GM23338 (cell line): ENCODE data around the gene GUCY1A2. TPM values are rescaled to one million over a fixed set of nuclear protein-coding genes. Genes with fewer than 3 reads are reported as not detected.

Source experiments
- ATAC-seq: fragments of 200-7000 bp; cut with Tn5 transposase; 3 replicates; pipeline ENCODE4 v1.9.1; 2020
- DNase-seq: peaks from one replicate; pipeline ENCODE4 v3.0.0-alpha.2; 2015; ENCODE audit warnings: low spot score
- H2AFZ ChIP-seq: fragments of 200-600 bp; sonication (generic); 2 replicates; pipeline ENCODE4 v1.8.0; 2016; ENCODE audit warnings: antibody characterized with exemption, mild to moderate bottlenecking, moderate library complexity
- H3F3A ChIP-seq: fragments of 200-600 bp; sonication (generic); replicated peaks from 2 replicates; pipeline ENCODE4 v1.8.0; 2017; ENCODE audit warnings: antibody characterized with exemption, mixed run types, low read depth
- H3K27ac ChIP-seq: fragments of 200-600 bp; sonication (generic); 2 replicates; pipeline ENCODE4 v1.6.1; 2016; ENCODE audit warnings: low read depth
- H3K27me3 ChIP-seq: fragments of 200-600 bp; sonication (generic); 2 replicates; pipeline ENCODE4 v1.8.0; 2016; ENCODE audit warnings: mild to moderate bottlenecking, mixed run types, moderate library complexity; ENCODE audit not compliant: insufficient read depth
- H3K36me3 ChIP-seq: fragments of 200-600 bp; sonication (generic); 2 replicates; pipeline ENCODE4 v1.8.0; 2016; ENCODE audit warnings: mild to moderate bottlenecking; ENCODE audit not compliant: insufficient read depth
- H3K4me1 ChIP-seq: fragments of 200-600 bp; sonication (generic); 2 replicates; pipeline ENCODE4 v1.8.0; 2016; ENCODE audit warnings: mild to moderate bottlenecking, moderate library complexity; ENCODE audit not compliant: insufficient read depth
- H3K4me2 ChIP-seq: fragments of 200-600 bp; sonication (generic); 2 replicates; pipeline ENCODE4 v1.7.1; 2017; ENCODE audit warnings: mixed run types
- H3K4me3 ChIP-seq: fragments of 200-600 bp; sonication (generic); 2 replicates; pipeline ENCODE4 v1.6.1; 2016; ENCODE audit warnings: mixed run types
- H3K79me2 ChIP-seq: fragments of 200-600 bp; sonication (generic); replicated peaks from 2 replicates; pipeline ENCODE4 v1.8.0; 2017; ENCODE audit warnings: mild to moderate bottlenecking; ENCODE audit not compliant: insufficient read depth
- H3K9me2 ChIP-seq: fragments of 200-600 bp; sonication (generic); 2 replicates; pipeline ENCODE4 v1.8.0; 2017; ENCODE audit not compliant: insufficient read depth
- H4K20me1 ChIP-seq: fragments of 200-600 bp; sonication (generic); replicated peaks from 2 replicates; pipeline ENCODE4 v1.8.0; 2017; ENCODE audit warnings: mild to moderate bottlenecking; ENCODE audit not compliant: insufficient read depth
- H3K27ac Mint-ChIP-seq: 2 replicates; pipeline ENCODE4 v1.8.0; 2020; ENCODE audit warnings: inconsistent platforms, mild to moderate bottlenecking, moderate library complexity, mixed read lengths
- H3K27me3 Mint-ChIP-seq: 3 replicates; pipeline ENCODE4 v1.8.0; 2022; ENCODE audit warnings: low read depth, mild to moderate bottlenecking, moderate library complexity, mixed read lengths, inconsistent platforms; ENCODE audit not compliant: insufficient read depth, poor library complexity
- H3K36me3 Mint-ChIP-seq: 3 replicates; pipeline ENCODE4 v1.8.0; 2021; ENCODE audit warnings: low read depth, mild to moderate bottlenecking, inconsistent platforms, moderate library complexity, mixed read lengths
- H3K4me1 Mint-ChIP-seq: 3 replicates; pipeline ENCODE4 v1.8.0; 2020; ENCODE audit warnings: mild to moderate bottlenecking, inconsistent platforms, mixed read lengths
- H3K4me3 Mint-ChIP-seq: 3 replicates; pipeline ENCODE4 v1.8.0; 2021; ENCODE audit warnings: moderate library complexity, mild to moderate bottlenecking, inconsistent platforms, mixed read lengths
- H3K9me3 Mint-ChIP-seq: 3 replicates; pipeline ENCODE4 v1.8.0; 2020; ENCODE audit warnings: moderate library complexity, mild to moderate bottlenecking, inconsistent platforms, mixed read lengths
- CREB1 ChIP-seq: fragments of 250-450 bp; sonication (Bioruptor Pico); IDR thresholded peaks from 2 replicates; pipeline ENCODE4 v1.5.0; 2020; ENCODE audit warnings: low read depth, mild to moderate bottlenecking, moderate library complexity
- ETS1 ChIP-seq: IDR thresholded peaks from 2 replicates; pipeline ENCODE4 v1.6.1; 2016; ENCODE audit warnings: antibody characterized with exemption
- EZH2 ChIP-seq: fragments of 200-600 bp; sonication (generic); IDR thresholded peaks from one replicate; pipeline ENCODE4 v1.8.0; 2017; ENCODE audit warnings: antibody characterized with exemption, mild to moderate bottlenecking, low read depth; ENCODE audit not compliant: unreplicated experiment
- EZH2phosphoT487 ChIP-seq: fragments of 200-600 bp; sonication (generic); IDR thresholded peaks from one replicate; pipeline ENCODE4 v1.8.1; 2018; ENCODE audit warnings: antibody characterized with exemption; ENCODE audit not compliant: unreplicated experiment
- JUNB ChIP-seq: IDR thresholded peaks from one replicate; pipeline ENCODE4 v1.6.1; 2016; ENCODE audit warnings: antibody characterized with exemption; ENCODE audit not compliant: unreplicated experiment
- NANOG ChIP-seq: IDR thresholded peaks from 2 replicates; pipeline ENCODE4 v1.6.1; 2016; ENCODE audit warnings: antibody characterized with exemption, borderline replicate concordance
- POLR2AphosphoS5 ChIP-seq: IDR thresholded peaks from 2 replicates; pipeline ENCODE4 v1.6.1; 2016; ENCODE audit warnings: antibody characterized with exemption, low read depth
- STAT1 ChIP-seq: IDR thresholded peaks from one replicate; pipeline ENCODE4 v1.6.1; 2016; ENCODE audit warnings: antibody characterized with exemption; ENCODE audit not compliant: unreplicated experiment
- ZNF114 ChIP-seq: fragments of 250-450 bp; sonication (Bioruptor Pico); IDR thresholded peaks from 2 replicates; pipeline ENCODE4 v1.5.0; 2020; ENCODE audit warnings: mild to moderate bottlenecking, moderate library complexity
- ZNF331 ChIP-seq: fragments of 250-450 bp; sonication (Bioruptor Pico); IDR thresholded peaks from 2 replicates; pipeline ENCODE4 v1.5.0; 2020; ENCODE audit warnings: low read depth, mild to moderate bottlenecking, moderate library complexity
- ZNF462 ChIP-seq: fragments of 250-450 bp; sonication (Bioruptor Pico); IDR thresholded peaks from 2 replicates; pipeline ENCODE4 v1.5.0; 2020; ENCODE audit warnings: mild to moderate bottlenecking, moderate library complexity
- polyA plus RNA-seq: library from polyadenylated mRNA; unstranded; fragments of >200 nt; fragmentation: Nextera tagmentation; extraction: Ambion mirVana; gene quantifications from 2 replicates; pipeline ENCODE4 v1.2.1, GENCODE V29; 2016
- total RNA-seq: library from RNA; depleted of rRNA; stranded (reverse); fragments of >200 nt; shearing (Covaris generic); gene quantifications from 2 replicates; pipeline ENCODE4 v1.2.3, GENCODE V29; 2014
- TF ChIP-seq, protein P1 (sequence below): IDR thresholded peaks from one replicate; pipeline ENCODE4 v1.6.1; 2018; ENCODE audit warnings: antibody characterized with exemption; ENCODE audit not compliant: unreplicated experiment

GUCY1A2 gene
- total and polyA plus RNA-seq, 2 experiments from 2014 or later, result 0.36 to 1.4 TPM

GRCh38 chr11:106854429-106854828, 163.8 kb downstream of the GUCY1A2 start (continued):
- no peak for TF ChIP-seq NANOG
- TF ChIP-seq STAT1, result no peak
- no peak for TF ChIP-seq JUNB
- no peak for TF ChIP-seq ETS1
- no peak for TF ChIP-seq ZNF114 (CRISPR knock-in tag)
- TF ChIP-seq, protein P1, sequence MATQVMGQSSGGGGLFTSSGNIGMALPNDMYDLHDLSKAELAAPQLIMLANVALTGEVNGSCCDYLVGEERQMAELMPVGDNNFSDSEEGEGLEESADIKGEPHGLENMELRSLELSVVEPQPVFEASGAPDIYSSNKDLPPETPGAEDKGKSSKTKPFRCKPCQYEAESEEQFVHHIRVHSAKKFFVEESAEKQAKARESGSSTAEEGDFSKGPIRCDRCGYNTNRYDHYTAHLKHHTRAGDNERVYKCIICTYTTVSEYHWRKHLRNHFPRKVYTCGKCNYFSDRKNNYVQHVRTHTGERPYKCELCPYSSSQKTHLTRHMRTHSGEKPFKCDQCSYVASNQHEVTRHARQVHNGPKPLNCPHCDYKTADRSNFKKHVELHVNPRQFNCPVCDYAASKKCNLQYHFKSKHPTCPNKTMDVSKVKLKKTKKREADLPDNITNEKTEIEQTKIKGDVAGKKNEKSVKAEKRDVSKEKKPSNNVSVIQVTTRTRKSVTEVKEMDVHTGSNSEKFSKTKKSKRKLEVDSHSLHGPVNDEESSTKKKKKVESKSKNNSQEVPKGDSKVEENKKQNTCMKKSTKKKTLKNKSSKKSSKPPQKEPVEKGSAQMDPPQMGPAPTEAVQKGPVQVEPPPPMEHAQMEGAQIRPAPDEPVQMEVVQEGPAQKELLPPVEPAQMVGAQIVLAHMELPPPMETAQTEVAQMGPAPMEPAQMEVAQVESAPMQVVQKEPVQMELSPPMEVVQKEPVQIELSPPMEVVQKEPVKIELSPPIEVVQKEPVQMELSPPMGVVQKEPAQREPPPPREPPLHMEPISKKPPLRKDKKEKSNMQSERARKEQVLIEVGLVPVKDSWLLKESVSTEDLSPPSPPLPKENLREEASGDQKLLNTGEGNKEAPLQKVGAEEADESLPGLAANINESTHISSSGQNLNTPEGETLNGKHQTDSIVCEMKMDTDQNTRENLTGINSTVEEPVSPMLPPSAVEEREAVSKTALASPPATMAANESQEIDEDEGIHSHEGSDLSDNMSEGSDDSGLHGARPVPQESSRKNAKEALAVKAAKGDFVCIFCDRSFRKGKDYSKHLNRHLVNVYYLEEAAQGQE, result no peak
- no peak for TF ChIP-seq POLR2AphosphoS5

DNA sequence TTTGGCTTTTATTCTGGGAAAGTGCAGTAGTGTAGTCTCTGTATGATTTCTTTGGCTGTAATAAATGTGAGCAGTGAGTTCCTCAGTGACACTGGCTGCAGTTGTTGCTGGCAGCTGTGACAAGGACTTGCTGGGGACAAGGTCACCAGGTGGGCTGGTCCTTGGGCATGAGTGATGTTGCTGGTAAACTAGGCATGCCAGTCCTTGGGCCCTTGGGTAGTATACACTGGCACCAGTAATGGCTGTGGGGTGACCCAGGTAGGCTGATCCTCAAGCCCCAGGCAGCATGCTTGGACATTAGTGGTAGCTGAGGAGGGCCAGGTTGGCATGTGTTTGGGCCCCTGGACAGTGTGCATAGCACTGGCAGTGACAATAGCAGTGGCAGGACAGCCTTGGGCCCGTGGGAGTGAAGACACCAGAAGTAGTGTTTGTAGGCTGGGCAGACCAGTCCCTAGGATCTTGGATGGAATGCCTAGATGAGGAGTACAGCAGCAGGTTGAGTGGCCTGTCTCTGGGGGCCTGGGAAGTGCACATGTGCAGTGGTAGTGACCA, 164.3 kb downstream of the GUCY1A2 start:
- ATAC-seq, result no peak
- H3K27ac Mint-ChIP-seq, result no peak overlapping the region

More for the DNA sequence above, 164.3 kb downstream of the GUCY1A2 start:
- H3K9me2 ChIP-seq, result no peaks in the 10 kb centered on the region
- H4K20me1 ChIP-seq, result no peaks in the 10 kb centered on the region
- no peaks in the 10 kb centered on the region for H3K36me3 ChIP-seq
- no peaks in the 10 kb centered on the region for H3K27me3 ChIP-seq
- H2AFZ ChIP-seq, result no peak overlapping the region
- Mint-ChIP-seq H3K27me3 (no peaks in the 10 kb centered on the region), H3K4me1 (no peaks in the 10 kb centered on the region), H3K4me3 (no peak overlapping the region), H3K36me3 (no peaks in the 10 kb centered on the region), H3K9me3 (no peaks in the 10 kb centered on the region; the same call in 2 of the 3 replicates)
- no peak overlapping the region for H3K4me2 ChIP-seq
- no peaks in the 10 kb centered on the region for H3K79me2 ChIP-seq
- H3K4me1 ChIP-seq, result no peaks in the 10 kb centered on the region
- no peaks in the 10 kb centered on the region for H3F3A ChIP-seq
- H3K4me3 ChIP-seq, result no peak overlapping the region
- no peak for DNase-seq
- no peak for TF ChIP-seq NANOG
- no peak for TF ChIP-seq ETS1
- TF ChIP-seq ZNF462 (CRISPR knock-in tag), result no peak
- no peak for TF ChIP-seq CREB1
- TF ChIP-seq JUNB, result no peak
- TF ChIP-seq ZNF114 (CRISPR knock-in tag), result no peak
- TF ChIP-seq STAT1, result no peak
- no peak for TF ChIP-seq EZH2phosphoT487
- TF ChIP-seq EZH2, result no peak
- no peak for TF ChIP-seq ZNF331 (CRISPR knock-in tag)
- no peak overlapping the region for H3K27ac ChIP-seq
